Astrocyte of the spinal cord (primary cell): ENCODE measurements around the gene CEP131.

Source experiments
- DNase-seq: peaks from one replicate; pipeline ENCODE4 v3.0.0; 2011; ENCODE audit warnings: low read depth, low spot score
- H3K4me3 ChIP-seq: 2 replicates; pipeline ENCODE4 v1.5.1; 2011; ENCODE audit warnings: low read depth, mild to moderate bottlenecking, low read length, moderate library complexity
- CTCF ChIP-seq: IDR thresholded peaks from 2 replicates; pipeline ENCODE4 v1.5.1; 2012; ENCODE audit warnings: low read depth, mild to moderate bottlenecking, low read length, inconsistent platforms
- in situ Hi-C: cut with HindIII; loops from 2 replicates; pipeline ENCODE4 v1.10.0; 2017; ENCODE audit warnings: low sequenced_read_pairs

CEP131 gene

GRCh38 chr17:81160747-81161453 lies 61.9 kb downstream of the CEP131 start:
- in situ Hi-C loops: no loop called here
- TF ChIP-seq CTCF: no peak
- no peak for DNase-seq
- H3K4me3 ChIP-seq: no peak overlapping the region

DNA sequence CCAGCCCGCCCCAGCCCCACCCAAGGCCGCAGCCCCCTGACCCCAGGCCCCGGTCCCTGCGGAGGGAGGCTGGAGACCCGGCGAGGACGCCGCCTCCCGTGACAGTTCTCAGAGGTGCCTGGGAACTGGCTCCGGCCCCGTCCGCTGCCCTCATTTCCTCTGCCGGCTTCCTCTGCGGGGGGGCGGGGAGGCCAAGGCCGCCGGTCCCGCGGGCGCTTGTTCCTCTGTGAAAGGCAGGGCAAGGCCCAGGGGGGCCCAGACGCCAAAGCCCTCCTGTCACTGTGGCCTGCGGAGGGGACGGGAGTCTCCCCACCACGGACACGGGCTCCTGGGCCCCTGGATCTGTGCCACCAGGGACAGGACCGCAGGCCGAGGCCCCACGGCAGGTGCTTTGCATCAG lies 62.5 kb downstream of the CEP131 start:
- H3K4me3 ChIP-seq: no peak overlapping the region
- DNase-seq: no peak
- in situ Hi-C loops: no loop called here
- TF ChIP-seq CTCF: no peak

DNA sequence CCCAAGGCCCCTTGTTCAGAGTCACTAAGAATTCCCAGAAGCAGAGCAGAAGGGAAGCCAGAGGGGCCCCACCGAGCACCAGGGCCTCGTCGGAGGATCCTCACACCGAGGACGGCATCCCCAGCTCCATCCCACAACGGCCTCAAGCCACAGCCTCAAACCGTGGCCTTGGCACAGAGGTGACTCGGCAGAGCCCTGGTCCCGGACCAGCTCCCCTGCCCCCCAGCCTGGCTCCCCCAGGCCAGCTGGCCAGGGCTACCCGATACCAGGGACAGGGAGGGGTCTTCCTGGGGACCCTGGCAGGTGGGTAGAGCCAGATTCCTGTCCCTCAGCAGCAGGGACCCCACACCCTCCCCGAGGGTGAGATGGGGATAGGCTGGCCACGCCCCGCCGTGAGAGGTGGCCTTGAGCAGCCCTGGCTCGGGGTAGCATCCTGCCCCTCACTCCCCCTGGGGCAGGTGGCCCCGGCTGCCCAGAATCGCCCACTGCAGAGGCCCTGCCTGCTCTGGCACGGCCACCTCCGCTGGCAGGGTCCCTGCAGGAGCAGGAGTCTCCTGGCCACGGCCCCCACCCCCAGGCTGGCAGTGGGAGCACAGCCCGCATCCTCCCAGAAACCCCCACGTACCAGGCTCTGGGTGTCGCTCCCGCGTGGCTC lies 63.0 kb downstream of the CEP131 start:
- in situ Hi-C loops: no loop called here
- no peak for DNase-seq
- H3K4me3 ChIP-seq: no peak overlapping the region
- TF ChIP-seq CTCF: no peak

GRCh38 chr17:81158688-81159590 lies 63.8 kb downstream of the CEP131 start:
- no peak overlapping the region for H3K4me3 ChIP-seq
- no peak for DNase-seq
- TF ChIP-seq CTCF: no peak
- in situ Hi-C loops: no loop called here

DNA sequence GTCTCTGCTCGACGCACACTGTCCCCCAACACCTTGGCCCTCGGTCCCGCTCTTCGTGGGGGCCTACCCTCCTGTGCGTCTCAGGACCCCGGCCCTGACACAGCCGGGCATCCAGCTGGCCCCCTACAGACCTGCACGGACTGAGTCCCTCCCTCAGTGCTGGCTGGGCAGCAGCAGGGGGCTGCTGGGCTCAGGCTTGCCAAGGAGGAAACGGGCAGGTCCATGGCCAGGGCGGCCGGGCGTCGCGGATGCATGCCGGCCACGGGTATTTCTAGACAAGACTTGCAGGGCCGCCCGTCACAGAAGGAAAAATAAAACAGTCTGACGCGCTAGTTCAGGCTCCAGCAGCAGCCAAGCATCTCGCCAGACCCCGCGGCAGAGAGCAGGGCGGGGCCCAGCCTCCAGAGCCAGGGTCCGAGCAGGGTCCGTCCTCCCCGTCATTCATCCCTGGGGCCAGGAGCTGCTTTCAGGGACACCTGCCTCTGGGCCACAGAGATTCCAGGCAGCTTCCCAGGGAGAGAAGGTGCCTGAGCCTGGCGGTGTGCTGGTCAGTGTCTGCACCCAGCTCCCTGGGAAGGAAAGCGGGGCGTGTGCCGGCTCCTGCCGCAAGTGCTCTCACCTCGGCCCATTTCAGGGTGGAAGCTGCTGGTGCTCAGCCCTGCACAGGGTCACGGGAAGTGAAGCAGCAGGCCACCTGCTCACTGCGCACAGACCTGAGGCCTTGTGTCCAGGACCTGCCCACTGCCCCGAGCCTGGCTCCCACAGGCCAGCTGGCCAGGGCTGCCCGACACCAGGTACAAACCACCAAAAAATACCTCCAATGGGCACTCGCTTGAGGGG lies 64.7 kb downstream of the CEP131 start:
- no peak for TF ChIP-seq CTCF
- H3K4me3 ChIP-seq: no peak overlapping the region
- in situ Hi-C loops: no loop called here
- DNase-seq: no peak
